ENCODE data around the gene MBNL1.

MBNL1 gene

GRCh38 chr3:152256851-152257562 lies 11.7 kb upstream of the MBNL1 start:
- ChIA-PET POLR2A (no interaction called here), CTCF (interaction anchor here (1.0 to 8.8 kb wide), 5 partner anchors 11 to 121 kb away, joined by 3 to 50 read pairs (median 4); partner anchors contain the start of gene MBNL1)
- TF ChIP-seq CTCF (IDR thresholded peaks at IDR 0.05; ENCODE audit: control extremely low read depth, extremely low read depth, low read depth, missing control alignments) = no peak
- no peak for DNase-seq (ENCODE audit: extremely low spot score)

GRCh38 chr3:152257563-152258035 lies 11.1 kb upstream of the MBNL1 start:
- DNase-seq (ENCODE audit: extremely low spot score) = peak; percentile 37
- ChIA-PET POLR2A (no interaction called here), CTCF (interaction anchor here (0.8 to 8.8 kb wide), 4 partner anchors 10 to 20 kb away, joined by 3 to 50 read pairs (median 8); partner anchors contain the start of gene MBNL1)
- TF ChIP-seq CTCF (IDR thresholded peaks at IDR 0.05; ENCODE audit: control extremely low read depth, extremely low read depth, low read depth, missing control alignments) = no peak

- ChIA-PET POLR2A (no interaction called here), CTCF (interaction anchor here (0.8 to 8.8 kb wide), 4 partner anchors 9 to 19 kb away, joined by 3 to 50 read pairs (median 8); partner anchors contain the start of gene MBNL1)
- DNase-seq (ENCODE audit: extremely low spot score) = no peak
- TF ChIP-seq CTCF (IDR thresholded peaks at IDR 0.05; ENCODE audit: control extremely low read depth, extremely low read depth, low read depth, missing control alignments) = no peak
Measured at GRCh38 chr3:152258448-152259393, 10.0 kb upstream of the MBNL1 start.

GRCh38 chr3:152259468-152259867 lies 9.3 kb upstream of the MBNL1 start:
- DNase-seq (ENCODE audit: extremely low spot score) = no peak
- no peak for TF ChIP-seq CTCF (IDR thresholded peaks at IDR 0.05; ENCODE audit: control extremely low read depth, extremely low read depth, low read depth, missing control alignments)
- ChIA-PET POLR2A (interaction anchor here (1.1 kb wide), 1 partner anchor 10 kb away, joined by 3 read pairs; the partner anchor contains the start of gene MBNL1), CTCF (interaction anchor here (2.0 to 8.8 kb wide), 2 partner anchors 8 to 14 kb away, joined by 14 to 50 read pairs; partner anchors contain the start of gene MBNL1)

- DNase-seq (ENCODE audit: extremely low spot score) = no peak
- ChIA-PET CTCF (interaction anchor here (1.1 to 8.8 kb wide), 2 partner anchors 14 to 40 kb away, joined by 3 to 50 read pairs; no protein-coding TSS in a partner anchor), POLR2A (interaction anchor here (1.1 kb wide), 1 partner anchor 9 kb away, joined by 3 read pairs; the partner anchor contains the start of gene MBNL1)
- TF ChIP-seq CTCF (IDR thresholded peaks at IDR 0.05; ENCODE audit: control extremely low read depth, extremely low read depth, low read depth, missing control alignments) = no peak
Measured at GRCh38 chr3:152260026-152260425, 8.7 kb upstream of the MBNL1 start.

- CTCF ChIA-PET = interaction anchor here (1.1 to 8.8 kb wide), 2 partner anchors 15 to 40 kb away, joined by 3 to 50 read pairs; no protein-coding TSS in a partner anchor
- POLR2A ChIA-PET = interaction anchor here (1.1 kb wide), 1 partner anchor 9 kb away, joined by 3 read pairs; the partner anchor contains the start of gene MBNL1
- no peak for TF ChIP-seq CTCF (IDR thresholded peaks at IDR 0.05; ENCODE audit: control extremely low read depth, extremely low read depth, low read depth, missing control alignments)
- DNase-seq (ENCODE audit: extremely low spot score) = no peak
Measured at GRCh38 chr3:152260529-152260928, 8.2 kb upstream of the MBNL1 start.
